ENCODE data around the gene SEC31A.
"Not testable (repeated sequence)": the region's sequence is repeated elsewhere in the genome, so short reads cannot be mapped to it uniquely, and the experiment has no call there.

Gene SEC31A

DNA sequence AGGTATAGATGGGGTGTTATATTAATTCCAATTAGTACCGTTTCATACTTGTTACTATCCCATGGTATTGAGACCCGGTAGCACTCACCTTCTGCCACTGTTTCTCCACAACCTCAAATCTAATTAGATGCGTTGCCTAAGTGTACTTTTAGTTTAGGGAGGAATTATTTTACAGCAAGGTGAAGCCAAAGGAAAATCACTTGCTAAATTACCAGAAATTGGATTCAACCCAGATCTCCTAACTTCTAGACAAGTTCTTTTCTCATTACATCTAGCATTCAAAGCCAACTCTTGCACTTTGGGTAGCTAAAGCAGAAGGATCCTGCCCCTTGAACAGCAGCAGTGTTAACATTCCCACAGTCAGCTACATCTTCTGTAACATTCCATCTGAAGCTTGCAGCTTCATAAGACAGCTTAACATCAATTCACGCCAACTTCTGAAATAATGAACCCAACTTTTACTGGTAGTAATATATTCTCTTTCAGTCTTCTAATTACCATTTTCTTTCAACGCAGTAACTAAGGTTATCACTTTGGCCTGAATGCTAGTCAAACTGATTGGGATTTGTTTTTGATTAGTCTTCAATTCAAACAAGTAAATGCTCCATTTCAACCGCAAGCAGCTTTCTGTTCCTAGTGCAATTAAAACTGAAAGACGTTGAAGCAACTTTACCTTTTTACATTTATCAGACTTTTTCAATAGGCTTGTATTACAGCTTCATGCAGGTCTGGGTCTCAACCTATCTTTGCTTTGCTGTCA lies 934 bp upstream of the SEC31A start:
- peak; percentile 30 for DNase-seq

DNA sequence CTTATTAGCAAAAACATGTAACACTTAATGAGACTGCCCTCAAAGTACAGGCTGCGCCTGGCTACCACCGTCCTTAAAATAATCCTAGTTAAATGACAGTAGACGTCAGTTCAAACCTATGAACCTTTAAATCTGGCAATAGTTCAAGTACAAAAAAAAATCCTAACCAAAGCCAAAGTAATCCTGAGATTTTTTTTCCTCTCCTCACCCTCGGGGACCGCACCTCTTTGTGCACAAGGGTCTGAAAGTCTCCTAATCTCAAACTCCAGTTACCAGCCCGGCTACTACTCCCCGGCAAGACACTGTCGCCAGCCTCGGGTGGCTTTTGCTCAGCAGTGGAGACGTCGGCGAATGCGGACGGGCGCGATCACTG lies 439 bp downstream of the SEC31A start:
- no peak for DNase-seq

DNA sequence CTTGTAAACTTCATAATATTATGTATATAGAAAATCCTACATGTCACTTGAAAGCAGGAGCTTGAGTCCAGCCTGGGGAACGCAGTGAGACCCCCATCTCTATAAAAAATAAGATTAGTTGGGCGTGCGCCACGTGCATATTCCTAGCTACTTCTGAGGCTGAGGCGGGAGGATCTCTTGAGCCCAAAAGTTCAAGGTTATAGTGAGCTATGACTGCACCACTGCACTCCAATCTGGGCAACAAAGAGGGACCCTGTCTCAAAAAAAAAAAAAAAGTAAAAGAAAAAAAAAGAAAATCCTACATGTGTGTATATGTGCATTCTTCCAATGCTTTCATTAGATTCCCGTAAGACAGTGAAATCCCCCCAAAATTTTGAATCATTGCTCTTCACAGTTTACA lies 1.7 kb downstream of the SEC31A start:
- no peak for DNase-seq

DNA sequence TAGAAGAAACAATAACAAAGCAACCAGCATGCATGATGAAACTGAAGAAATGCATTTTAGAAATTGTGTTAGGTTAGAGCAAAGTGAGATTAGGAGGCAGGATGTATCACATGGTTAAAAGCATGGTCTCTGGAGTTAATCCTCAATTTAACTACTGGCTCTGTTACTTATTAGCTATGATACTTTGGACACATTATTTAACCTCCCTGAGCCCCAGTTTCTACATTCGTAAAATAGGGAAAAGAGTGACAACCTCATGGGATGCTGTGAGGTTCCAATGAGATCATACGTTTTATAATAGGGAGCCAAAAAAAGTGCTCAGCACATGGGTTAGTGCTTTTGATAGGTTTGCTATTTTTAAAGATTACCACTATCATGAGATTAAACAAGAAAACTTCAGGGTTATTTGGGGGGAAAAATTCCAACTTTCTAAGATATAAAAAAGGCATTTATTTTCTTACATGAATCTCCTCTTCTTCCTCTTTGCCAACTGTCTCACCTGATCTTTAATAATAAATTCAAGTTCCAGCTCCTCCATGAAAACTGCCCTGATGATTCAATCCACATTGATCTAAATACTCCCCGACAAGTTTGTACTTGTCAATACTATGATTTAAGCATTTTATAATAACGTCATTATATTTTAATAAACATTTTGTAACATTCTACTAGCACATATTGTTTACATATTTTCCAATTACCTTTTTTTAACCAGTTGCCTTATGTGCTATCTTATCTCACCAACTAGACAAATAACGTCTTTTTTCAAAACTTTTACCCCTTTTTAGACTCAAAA lies 4.6 kb downstream of the SEC31A start:
- no peak for DNase-seq

DNA sequence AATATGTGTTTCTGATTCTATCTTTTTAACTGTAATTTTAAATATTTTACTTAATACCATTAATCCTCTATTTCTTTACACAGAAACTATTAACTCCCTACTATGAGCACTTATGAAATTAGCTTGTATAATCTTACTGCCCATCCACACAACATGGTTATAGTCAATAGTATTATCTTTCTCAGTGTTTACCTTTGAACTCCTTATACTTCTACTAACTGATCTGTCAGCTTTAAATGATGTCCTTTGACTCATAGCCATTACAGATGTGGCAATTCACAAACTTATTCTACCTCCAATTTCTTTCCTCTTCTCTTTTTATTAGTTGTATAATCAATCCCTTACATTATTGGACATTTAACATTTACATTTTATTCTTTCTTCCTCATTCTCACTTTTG lies 5.5 kb downstream of the SEC31A start:
- no peak for DNase-seq

DNA sequence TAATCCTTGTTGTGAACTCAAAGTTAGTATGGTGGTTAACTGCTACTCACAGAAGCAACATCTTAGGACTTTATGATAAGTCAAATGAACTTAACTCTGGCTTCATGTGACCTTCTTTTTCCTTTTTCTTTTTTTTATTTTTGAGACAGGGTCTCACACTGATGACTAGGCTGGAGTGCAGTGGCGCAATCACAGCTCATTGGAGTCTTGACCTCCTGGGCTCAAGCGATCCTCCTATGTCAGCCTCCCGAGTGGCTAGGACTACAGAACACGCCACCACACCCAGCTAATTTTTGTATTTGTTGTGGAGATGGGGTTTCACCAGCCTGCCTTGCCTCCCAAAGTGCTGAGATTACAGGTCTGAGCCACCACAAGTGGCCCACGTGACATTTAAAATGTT lies 22.4 kb downstream of the SEC31A start:
- no peak for DNase-seq

DNA sequence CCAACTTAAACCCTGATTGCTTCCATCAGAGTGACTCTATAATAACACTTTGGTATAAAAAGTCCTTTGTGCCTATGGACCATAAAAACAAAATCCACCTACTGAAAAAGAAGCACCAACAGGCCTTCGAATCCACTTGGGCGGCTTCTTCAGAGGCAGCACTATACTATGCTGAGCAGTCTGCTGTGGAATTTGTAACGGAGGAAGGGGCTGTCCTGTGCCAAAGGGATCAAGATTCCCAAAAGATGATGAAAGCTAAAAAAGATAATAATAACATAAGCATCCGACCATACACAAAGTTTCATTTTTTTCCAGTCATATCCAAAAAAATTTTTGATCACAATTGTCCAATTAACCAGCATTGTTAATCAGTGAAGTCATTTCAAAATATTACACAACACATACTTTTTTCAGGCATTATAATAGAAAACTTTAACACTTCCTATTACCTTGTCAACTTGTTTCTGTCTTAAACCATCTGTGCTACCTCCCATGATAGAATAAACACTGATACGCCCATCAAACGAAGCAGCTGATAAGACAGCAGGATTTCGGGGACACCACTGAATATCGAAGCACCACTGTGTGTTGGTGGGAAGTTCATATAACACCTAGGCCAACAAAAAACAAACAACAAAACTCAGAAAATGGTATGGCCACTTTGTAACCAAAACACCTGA lies 24.1 kb downstream of the SEC31A start:
- DNase-seq = peak; percentile 26

DNA sequence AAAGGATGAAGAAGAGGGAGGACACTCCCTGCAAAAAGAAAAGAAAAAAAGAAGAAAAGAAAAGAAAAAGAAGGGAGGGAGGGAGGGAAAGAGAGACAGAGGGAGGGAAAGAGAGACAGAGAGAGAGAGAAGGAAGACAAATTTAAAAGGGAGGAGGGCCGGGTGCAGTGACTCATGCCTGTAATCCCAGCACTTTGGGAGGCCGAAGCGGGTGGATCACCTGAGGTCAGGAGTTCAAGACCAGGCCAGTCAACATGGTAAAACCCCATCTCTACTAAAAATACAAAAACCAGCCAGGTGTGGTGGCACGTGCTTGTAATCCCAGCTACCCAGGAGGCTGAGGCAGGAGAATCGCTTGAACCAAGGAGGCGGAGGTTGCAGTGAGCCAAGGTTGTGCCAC lies 24.9 kb downstream of the SEC31A start:
- not testable (repeated sequence) for DNase-seq

DNA sequence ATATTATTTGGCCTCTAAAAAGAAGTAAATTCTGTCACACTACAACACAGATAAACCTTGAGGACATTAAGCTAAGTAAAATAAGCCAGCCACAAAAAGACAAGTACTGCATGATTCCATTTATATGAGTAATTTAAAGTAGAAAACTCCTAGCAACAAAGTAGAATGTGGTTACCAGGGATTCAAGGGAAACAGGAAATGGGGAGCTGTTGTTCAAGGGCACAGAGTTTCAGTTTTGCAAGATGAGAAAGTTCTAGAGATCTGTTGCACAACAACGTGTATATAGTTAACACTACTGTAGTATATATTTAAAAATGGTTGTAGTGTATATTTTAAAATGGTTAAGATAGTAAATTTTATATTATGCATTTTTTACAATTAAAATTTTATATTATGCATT lies 25.4 kb downstream of the SEC31A start:
- peak; percentile 81 for DNase-seq

DNA sequence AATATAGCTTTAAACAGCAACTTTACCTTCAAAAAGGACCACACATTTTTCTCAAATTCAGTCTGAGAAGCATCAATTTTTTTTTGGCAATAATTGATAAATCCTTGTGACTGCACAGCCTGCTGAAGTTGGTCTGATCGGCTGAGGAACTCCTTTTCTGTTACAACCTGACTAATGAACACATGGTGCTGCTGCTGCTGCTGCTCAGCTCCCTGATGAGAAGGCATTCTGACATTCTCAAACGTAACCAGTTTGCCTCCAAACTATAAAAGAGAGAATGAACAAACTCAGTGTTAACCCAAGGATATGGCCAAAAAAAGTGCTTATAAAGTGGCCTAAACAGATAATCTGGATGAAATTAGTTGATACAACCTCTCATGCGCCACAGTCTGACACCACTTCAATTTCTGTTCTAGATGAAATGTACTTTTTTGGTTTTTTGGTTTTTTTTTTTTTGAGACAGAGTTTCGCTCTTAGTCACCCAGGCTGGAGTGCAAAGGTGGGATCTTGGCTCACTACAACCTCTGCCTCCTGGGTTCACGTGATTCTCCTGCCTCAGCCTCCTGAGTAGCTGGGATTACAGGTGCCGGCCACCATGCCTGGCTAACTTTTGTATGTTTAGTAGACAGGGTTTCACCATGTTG lies 26.5 kb downstream of the SEC31A start:
- DNase-seq = no peak

DNA sequence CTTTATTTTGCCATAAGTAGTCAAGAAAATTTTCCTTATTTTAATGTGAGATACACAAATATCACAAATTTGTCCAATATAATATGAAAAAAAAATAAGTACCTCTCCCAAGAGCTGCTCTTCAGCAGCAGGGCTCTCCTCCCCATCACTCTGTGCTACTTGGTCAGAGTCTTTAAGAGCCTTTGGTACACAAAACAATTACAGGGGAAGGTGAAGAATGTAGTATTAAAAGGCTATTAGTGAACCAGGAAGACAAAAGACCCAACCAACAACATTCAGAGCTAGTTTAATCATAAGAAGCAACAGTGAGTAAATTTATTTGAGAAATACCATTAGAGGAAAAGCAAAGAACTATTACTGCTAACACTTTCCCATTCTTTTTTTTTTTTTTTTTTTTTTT lies 29.4 kb downstream of the SEC31A start:
- no peak for DNase-seq

DNA sequence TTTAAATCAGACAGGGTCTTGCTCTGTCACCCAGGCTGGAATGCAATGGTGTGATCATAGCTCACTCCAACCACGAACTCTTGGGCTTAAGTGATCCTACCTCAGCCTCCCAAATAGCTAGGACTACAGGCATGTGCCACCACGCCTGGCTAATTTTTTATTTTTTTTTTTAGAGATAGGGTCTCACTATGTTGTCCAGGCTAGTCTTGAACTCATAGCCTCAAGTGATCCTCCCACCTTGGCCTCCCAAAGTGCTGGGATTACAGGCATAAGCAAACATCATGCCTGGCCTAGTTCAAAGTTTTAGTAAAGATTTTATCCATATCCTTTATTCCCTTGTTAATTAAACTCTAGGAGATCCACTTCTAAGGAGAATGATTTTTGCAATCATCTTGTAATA lies 30.5 kb downstream of the SEC31A start:
- not testable (repeated sequence) for DNase-seq

DNA sequence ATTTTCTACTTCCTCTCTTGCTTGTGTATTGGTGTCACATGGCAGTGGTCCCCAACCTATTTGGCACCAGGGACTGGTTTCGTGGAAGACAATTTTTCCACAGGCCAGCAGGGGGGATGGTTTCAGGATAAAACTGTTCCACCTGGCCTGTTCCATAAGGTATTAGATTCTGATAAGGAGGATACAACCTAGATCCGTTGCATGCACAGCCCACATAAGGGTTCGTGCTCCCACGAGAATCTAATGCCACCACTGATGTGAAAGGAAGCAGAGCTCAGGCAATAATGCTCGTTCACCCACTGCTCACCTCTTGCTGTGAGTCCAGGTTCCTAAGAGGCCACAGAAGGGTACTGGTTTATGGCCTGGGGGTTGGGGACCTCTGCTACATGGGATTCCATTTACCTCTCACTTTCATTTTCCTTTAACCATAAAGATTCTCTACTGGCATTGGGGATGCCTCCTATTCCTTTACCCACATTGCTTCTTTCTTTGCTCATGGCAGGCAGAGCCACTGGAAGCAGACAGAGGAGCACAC lies 38.1 kb downstream of the SEC31A start:
- DNase-seq = no peak

DNA sequence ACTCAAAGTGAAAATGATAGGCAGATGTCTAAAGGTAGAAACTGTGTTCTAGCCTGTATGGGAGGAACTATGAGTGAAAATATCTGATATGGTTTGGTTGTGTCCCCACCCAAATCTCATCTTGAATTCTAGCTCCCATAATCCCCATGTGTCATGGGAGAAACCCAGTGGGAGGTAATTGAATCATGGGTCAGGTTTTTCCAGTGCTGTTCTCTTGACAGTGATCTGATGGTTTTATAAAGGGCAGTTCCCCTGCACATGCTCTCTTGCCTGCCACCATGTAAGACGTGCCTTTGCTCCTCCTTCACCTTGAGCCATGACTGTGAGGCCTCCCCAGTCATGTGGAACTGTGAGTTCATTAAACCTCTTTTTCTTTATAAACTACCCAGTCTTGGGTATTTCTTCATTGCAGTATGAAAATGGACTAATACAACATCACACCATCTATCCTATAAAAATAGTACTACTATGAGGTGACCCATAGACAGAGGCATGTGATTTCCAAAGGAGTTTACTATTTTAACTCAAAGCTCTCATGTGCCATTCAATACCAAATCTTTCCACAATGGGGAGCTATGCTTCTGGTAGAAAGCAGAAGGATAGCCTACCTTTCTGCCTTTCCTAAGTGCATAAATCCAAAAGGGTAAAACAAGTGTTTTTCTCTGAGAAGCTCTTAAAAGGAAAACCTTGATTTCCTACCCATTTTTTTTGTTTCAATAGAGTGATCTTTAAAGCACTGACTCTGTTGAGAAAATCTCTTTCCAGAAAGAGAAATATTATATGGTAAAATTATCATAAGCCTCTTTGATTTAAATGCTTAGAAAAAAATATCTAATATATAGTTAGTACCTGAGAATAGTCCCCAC lies 38.8 kb downstream of the SEC31A start:
- DNase-seq = peak; percentile 14

DNA sequence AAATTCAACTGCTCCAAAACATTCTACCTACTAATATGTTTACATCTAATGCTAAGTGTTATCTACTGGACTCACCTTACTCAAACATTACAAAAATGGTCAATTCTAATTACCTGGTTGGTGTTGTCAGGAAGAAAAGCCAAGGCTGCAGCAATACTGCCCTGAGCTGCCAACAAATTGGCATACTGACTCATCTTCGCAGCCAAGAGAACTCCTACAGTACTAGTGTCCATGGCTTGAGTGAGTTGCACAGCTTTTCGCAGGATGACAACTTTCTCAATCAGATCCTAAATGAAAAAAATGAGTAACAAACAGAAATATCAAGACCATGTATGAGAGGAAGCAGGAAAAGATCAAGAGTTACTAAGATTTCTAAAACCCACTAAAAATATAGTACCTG lies 39.6 kb downstream of the SEC31A start:
- no peak for DNase-seq

DNA sequence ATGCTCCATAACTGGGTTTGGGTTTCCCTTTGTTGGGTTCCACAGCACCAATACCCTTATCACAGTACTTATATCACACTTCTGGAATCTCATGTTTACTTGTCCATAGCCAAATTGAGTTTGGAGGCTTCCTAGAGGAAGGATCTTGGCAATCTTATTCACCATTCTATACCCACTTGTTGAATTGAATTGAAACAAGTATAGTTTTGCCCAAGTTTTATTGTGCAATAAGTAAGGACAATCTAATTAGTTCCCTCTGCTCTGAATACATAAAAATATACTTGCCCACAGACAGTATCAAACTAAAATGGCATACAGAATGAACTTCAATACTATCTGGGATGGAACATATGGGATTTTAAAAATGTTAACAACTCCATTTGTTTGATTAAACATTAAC lies 40.3 kb downstream of the SEC31A start:
- no peak for DNase-seq

DNA sequence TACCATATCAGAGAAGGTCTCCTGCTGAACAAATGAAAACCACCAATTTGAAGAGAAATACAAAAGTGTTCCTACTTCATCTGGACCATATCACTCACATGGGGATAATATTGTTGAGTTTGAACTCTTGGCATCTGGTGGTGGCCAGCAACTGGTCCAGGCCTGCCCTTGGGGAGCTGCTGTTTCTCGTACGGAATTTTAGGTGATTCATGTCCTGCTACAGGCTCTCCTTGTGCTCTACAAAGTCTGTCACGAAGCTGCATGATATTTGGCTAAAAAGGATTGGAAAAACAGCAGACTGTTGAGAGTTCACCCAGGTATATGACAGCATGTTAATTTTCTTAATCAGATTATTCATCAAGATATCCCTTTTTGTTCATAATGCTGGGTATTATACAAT lies 42.2 kb downstream of the SEC31A start:
- DNase-seq = no peak

DNA sequence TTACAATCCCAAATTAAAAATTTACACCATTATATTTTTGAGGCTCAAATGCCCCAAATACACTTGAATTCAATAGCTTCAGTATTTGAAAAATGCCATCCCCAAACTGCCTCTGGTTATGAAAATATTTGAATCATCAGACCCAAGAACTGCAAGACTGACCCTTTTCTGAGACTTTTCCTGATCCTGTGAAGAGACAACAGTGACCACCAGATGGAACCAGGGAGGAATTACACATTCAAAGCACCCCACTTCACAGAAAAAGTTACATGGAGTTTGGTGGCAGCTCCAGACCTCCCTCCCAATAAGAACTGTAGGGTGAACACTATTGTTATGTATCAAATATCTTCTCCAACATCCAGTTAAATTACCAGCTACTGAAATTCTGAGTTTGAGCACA lies 48.4 kb downstream of the SEC31A start:
- no peak for DNase-seq

DNA sequence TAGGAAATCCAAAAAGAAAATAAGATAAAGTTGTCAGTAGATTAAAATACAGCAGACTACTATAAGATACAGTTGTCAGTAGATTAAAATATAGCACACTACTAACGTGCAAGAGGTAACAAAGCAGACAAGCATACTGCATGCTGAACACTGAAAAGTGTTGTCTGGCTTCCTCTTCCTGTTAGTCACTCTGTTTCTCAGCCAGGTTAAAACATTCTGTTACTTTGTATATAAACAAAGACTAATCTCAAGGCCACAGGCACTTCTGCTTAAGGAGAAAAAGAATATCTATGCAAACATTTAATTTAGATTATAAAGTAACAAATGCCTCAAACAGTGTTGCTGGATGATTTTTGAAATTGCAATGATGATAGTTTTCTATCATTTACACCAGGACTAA lies 51.3 kb downstream of the SEC31A start:
- no peak for DNase-seq

DNA sequence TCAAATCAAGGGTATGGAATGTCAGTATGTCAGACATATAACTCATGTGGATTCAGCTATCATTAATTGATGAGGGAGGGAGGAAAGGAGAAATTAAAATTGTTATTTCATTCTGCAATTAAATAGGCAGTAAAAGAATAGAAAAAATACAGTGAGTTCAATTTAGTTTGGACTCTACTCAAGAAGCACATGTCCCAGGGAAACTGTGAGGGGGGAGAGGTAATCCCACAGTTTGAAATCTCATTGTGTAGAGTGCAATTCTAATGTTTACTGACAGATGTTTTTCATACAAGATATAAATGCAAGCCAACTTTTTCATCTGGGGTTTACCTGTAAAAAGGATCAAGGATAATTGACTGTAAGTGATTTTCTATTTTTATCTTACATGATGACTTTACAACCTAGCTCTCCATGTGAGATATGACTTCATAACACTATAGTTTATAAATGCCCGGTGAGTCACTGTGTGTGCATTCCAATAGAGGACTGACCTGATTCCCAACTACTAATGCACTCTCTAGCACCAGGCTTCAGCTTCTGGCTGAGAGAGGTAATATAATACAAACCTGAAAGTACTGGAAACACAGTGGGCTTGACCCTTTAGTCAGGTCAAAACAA lies 57.1 kb downstream of the SEC31A start:
- DNase-seq = peak; percentile 82

DNA sequence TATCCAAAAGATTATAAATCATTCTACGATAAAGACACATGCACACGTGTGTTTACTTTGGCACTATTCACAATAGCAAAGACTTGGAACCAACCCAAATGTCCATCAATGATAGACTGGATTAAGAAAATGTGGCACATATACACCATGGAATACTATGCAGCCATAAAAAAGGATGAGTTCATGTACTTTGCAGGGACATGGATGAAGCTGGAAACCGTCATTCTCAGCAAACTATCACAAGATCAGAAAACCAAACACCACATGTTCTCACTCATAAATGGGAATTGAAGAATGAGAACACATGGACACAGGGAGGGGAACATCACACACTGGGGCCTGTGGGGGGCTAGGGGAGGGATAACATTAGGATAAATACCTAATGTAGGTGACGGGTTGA lies 57.9 kb downstream of the SEC31A start:
- not testable (repeated sequence) for DNase-seq

Measured in fibroblast of skin of abdomen (primary cell).